DOHH2 (cell line): ENCODE results near the gene C2CD4B.

Source experiments
- EZH2phosphoT487 ChIP-seq: fragments of 200-600 bp; sonication (generic); IDR thresholded peaks from 2 replicates; pipeline ENCODE4 v1.6.1; 2017; ENCODE audit warnings: borderline replicate concordance, mild to moderate bottlenecking, antibody characterized with exemption, low read length, moderate library complexity, mixed read lengths
- TF ChIP-seq, protein P1 (sequence below): fragments of 200-600 bp; sonication (generic); IDR thresholded peaks from one replicate; pipeline ENCODE4 v1.5.1; 2014; ENCODE audit warnings: antibody characterized with exemption, mild to moderate bottlenecking, low read depth, low read length; ENCODE audit not compliant: poor library complexity, severe bottlenecking

DNA sequence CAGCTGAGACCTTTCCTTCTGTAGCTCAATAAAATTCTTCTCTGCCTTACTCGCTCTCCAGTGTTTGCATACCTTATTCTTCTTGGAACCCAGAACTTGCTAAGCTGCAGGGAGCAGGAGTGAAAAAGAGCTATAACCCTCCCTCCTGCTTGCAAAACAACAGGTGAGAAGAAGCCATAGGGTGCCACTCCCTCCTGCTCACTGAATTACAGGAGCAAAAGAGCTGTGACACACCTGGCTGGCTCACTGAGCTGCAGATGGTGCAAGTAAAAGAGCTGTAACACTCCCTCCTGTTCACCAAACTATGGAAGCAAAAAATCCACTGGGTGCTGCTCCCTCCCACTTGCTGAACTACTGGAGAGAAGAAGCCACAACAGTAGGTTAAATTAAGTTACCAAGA, 44.2 kb upstream of the C2CD4B start:
- TF ChIP-seq, protein P1, sequence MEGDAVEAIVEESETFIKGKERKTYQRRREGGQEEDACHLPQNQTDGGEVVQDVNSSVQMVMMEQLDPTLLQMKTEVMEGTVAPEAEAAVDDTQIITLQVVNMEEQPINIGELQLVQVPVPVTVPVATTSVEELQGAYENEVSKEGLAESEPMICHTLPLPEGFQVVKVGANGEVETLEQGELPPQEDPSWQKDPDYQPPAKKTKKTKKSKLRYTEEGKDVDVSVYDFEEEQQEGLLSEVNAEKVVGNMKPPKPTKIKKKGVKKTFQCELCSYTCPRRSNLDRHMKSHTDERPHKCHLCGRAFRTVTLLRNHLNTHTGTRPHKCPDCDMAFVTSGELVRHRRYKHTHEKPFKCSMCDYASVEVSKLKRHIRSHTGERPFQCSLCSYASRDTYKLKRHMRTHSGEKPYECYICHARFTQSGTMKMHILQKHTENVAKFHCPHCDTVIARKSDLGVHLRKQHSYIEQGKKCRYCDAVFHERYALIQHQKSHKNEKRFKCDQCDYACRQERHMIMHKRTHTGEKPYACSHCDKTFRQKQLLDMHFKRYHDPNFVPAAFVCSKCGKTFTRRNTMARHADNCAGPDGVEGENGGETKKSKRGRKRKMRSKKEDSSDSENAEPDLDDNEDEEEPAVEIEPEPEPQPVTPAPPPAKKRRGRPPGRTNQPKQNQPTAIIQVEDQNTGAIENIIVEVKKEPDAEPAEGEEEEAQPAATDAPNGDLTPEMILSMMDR = no peak
- TF ChIP-seq EZH2phosphoT487 = no peak
